Activated CD4-positive, alpha-beta T cell treated with anti-CD3 and anti-CD28 coated beads for 24 hours (primary cell): ENCODE results near the gene SOS2.

Experiments used
- DNase-seq, 2 donors: peaks; one replicate each; pipeline ENCODE4 v3.0.0-alpha.2; 2020; ENCODE audit warnings: low read depth in 2 of 2

The SOS2 gene

GRCh38 chr14:50231475-50232275 lies at the start of gene SOS2:
SOS2 (minus strand) TSS chr14:50231578; CDS start chr14:50231283, 295 bp downstream.
- peak; percentile 61 to 64 for DNase-seq

- DNase-seq: no peak
These were observed 41.1 kb upstream of the SOS2 start for GRCh38 chr14:50272498-50272897.

- no peak for DNase-seq
These were observed 39.6 kb upstream of the SOS2 start for GRCh38 chr14:50270932-50271331.

GRCh38 chr14:50265029-50265428 lies 33.7 kb upstream of the SOS2 start:
- no peak for DNase-seq

GRCh38 chr14:50263321-50263720 lies 31.9 kb upstream of the SOS2 start:
- DNase-seq: no peak

GRCh38 chr14:50262865-50263264 lies 31.5 kb upstream of the SOS2 start:
- no peak for DNase-seq

- DNase-seq: no peak
These were observed 29.1 kb upstream of the SOS2 start for GRCh38 chr14:50260511-50260910.

- no peak for DNase-seq
These were observed 28.7 kb upstream of the SOS2 start for GRCh38 chr14:50260072-50260471.

- DNase-seq: no peak
These were observed 26.4 kb upstream of the SOS2 start for GRCh38 chr14:50257732-50258131.

- no peak for DNase-seq
These were observed 22.9 kb upstream of the SOS2 start for GRCh38 chr14:50254248-50254647.

GRCh38 chr14:50249136-50249775 lies 17.9 kb upstream of the SOS2 start:
- DNase-seq: no peak

GRCh38 chr14:50247245-50247644 lies 15.9 kb upstream of the SOS2 start:
- no peak for DNase-seq

GRCh38 chr14:50242566-50243310 lies 11.4 kb upstream of the SOS2 start:
- no peak for DNase-seq

- no peak for DNase-seq
These were observed 10.7 kb upstream of the SOS2 start for GRCh38 chr14:50242096-50242495.

- no peak for DNase-seq
These were observed 6.0 kb upstream of the SOS2 start for GRCh38 chr14:50237427-50237826.

GRCh38 chr14:50233951-50234250 lies 2.5 kb upstream of the SOS2 start:
- no peak for DNase-seq

GRCh38 chr14:50233166-50233950 lies 2.0 kb upstream of the SOS2 start:
- DNase-seq: no peak

GRCh38 chr14:50232276-50232642 lies 881 bp upstream of the SOS2 start:
- DNase-seq: no peak

GRCh38 chr14:50230701-50231474 lies 490 bp downstream of the SOS2 start:
- DNase-seq: no peak

GRCh38 chr14:50230401-50230700 lies 1.0 kb downstream of the SOS2 start:
- peak in 1 of 2 donors; percentile 9 for DNase-seq

- no peak for DNase-seq
These were observed 1.7 kb downstream of the SOS2 start for GRCh38 chr14:50229681-50230080.

GRCh38 chr14:50228313-50228712 lies 3.1 kb downstream of the SOS2 start:
- DNase-seq: no peak
